GM12878 (cell line): Measurements from ENCODE around the gene NACAD. TPM values are rescaled to one million over a fixed set of nuclear protein-coding genes. Genes with fewer than 3 reads are reported as not detected.
A peak's percentile ranks its signal among the peaks of the same experiment; 100 is the strongest.

Source experiments
- ATAC-seq: fragments of 200-7000 bp; cut with Tn5 transposase; 3 replicates; pipeline ENCODE4 v1.9.1; 2020; ENCODE audit warnings: mild to moderate bottlenecking, moderate library complexity
- BruUV-seq: library from RNA; stranded (reverse); fragments of 400-500 nt; replicated peaks from 2 replicates; lab custom pipeline; 2021; lab: Mats Ljungman, UMichigan
- CTCF ChIA-PET: fragments of 300-600 bp; sonication (Branson Sonifier 250); formaldehyde crosslinking; extraction: SDS; loops from one replicate; lab custom pipeline; 2021; ENCODE audit warnings: inconsistent platforms; lab: Yijun Ruan, JAX
- POLR2A ChIA-PET: fragments of 350-600 bp; formaldehyde crosslinking; extraction: SDS; loops from one replicate; lab custom pipeline; 2021; ENCODE audit warnings: inconsistent platforms; lab: Charles Lee
- RAD21 ChIA-PET: fragments of 300-600 bp; sonication (Branson Sonifier 250); formaldehyde crosslinking; loops from one replicate; lab custom pipeline; 2023; ENCODE audit warnings: antibody characterized with exemption; ENCODE audit not compliant: unreplicated experiment; lab: Charles Lee
- SMC1A ChIA-PET: fragments of 300-600 bp; sonication (Branson Sonifier 250); formaldehyde crosslinking; loops from one replicate; lab custom pipeline; 2023; ENCODE audit not compliant: unreplicated experiment, uncharacterized antibody; lab: Charles Lee
- DNase-seq: peaks from one replicate; pipeline ENCODE4 v3.0.0-alpha.2; 2011; ENCODE audit warnings: low read depth, low spot score
- FAIRE-seq: peaks from 3 replicates; lab custom pipeline; 2011; peaks lifted over from hg19 to GRCh38; lab: Jason Lieb, UNC
- H2AFZ ChIP-seq: 2 replicates; pipeline ENCODE4 v1.6.0; 2011; ENCODE audit warnings: low read depth, low read length, control low read depth; ENCODE audit not compliant: control insufficient read depth
- H3K27ac ChIP-seq: 2 replicates; pipeline ENCODE4 v1.5.1; 2011; ENCODE audit warnings: control low read depth; ENCODE audit not compliant: control insufficient read depth, insufficient read depth
- H3K27me3 ChIP-seq, 2 experiments: replicated peaks in 1 of 2; 2 replicates each; pipeline versions ENCODE4 v1.6.0 to v1.6.1; 2011; ENCODE audit warnings: low read length in 1 of 2; ENCODE audit not compliant: control insufficient read depth in 2 of 2, insufficient read depth in 2 of 2
- H3K36me3 ChIP-seq, 2 experiments: 2 replicates each; pipeline ENCODE4 v1.5.1; 2011; ENCODE audit warnings: low read length in 1 of 2; ENCODE audit not compliant: control insufficient read depth in 2 of 2, insufficient read depth in 2 of 2
- H3K4me1 ChIP-seq: 2 replicates; pipeline ENCODE4 v1.6.1; 2011; ENCODE audit warnings: mild to moderate bottlenecking, low read length, moderate library complexity, mixed read lengths; ENCODE audit not compliant: control insufficient read depth, insufficient read depth
- H3K4me2 ChIP-seq: 2 replicates; pipeline ENCODE4 v1.6.0; 2011; ENCODE audit warnings: control low read depth; ENCODE audit not compliant: control insufficient read depth, insufficient read depth
- H3K4me3 ChIP-seq: fragments of 200-600 bp; sonication (generic); 2 replicates; pipeline ENCODE4 v1.5.1; 2016
- H3K79me2 ChIP-seq: 2 replicates; pipeline ENCODE4 v1.6.0; 2011; ENCODE audit warnings: low read length; ENCODE audit not compliant: control insufficient read depth, insufficient read depth
- H3K9ac ChIP-seq: 2 replicates; pipeline ENCODE4 v1.8.0; 2011; ENCODE audit warnings: low read length, control low read depth, mixed read lengths; ENCODE audit not compliant: control insufficient read depth, insufficient read depth
- H3K9me3 ChIP-seq: replicated peaks from 3 replicates; pipeline ENCODE4 v1.5.1; 2011; ENCODE audit warnings: mild to moderate bottlenecking, low read length; ENCODE audit not compliant: control insufficient read depth, insufficient read depth
- H4K20me1 ChIP-seq: 2 replicates; pipeline ENCODE4 v1.6.0; 2011; ENCODE audit not compliant: control insufficient read depth, insufficient read depth
- BCL11A ChIP-seq: IDR thresholded peaks from 2 replicates; pipeline ENCODE4 v1.6.1; 2011; ENCODE audit warnings: low read depth, low read length
- CBX3 ChIP-seq: fragments of 200-600 bp; sonication (generic); IDR thresholded peaks from 2 replicates; pipeline ENCODE4 v1.6.1; 2016; ENCODE audit warnings: low read depth, borderline replicate concordance
- EZH2 ChIP-seq: IDR thresholded peaks from 2 replicates; pipeline ENCODE4 v1.6.1; 2012; ENCODE audit warnings: low read depth, mild to moderate bottlenecking, control low read depth, inconsistent platforms, low read length, borderline replicate concordance; ENCODE audit not compliant: control insufficient read depth
- FOS ChIP-seq: IDR thresholded peaks from 3 replicates; pipeline ENCODE4 v1.6.1; 2011; ENCODE audit warnings: borderline replicate concordance; ENCODE audit not compliant: insufficient read length; ENCODE audit errors: extremely low read depth
- FOXM1 ChIP-seq: IDR thresholded peaks from 2 replicates; pipeline ENCODE4 v1.6.1; 2012; ENCODE audit warnings: low read depth, mild to moderate bottlenecking, inconsistent platforms, low read length, moderate library complexity
- GABPA ChIP-seq: IDR thresholded peaks from 2 replicates; pipeline ENCODE4 v1.6.1; 2014; ENCODE audit warnings: antibody characterized with exemption, low read depth, mild to moderate bottlenecking, inconsistent platforms
- POLR2AphosphoS2 ChIP-seq: IDR thresholded peaks from 2 replicates; pipeline ENCODE4 v1.6.1; 2011; ENCODE audit warnings: low read depth, mild to moderate bottlenecking, low read length, improper control_type of control experiment, moderate library complexity
- POU2F2 ChIP-seq: IDR thresholded peaks from 3 replicates; pipeline ENCODE4 v1.6.1; 2011; ENCODE audit warnings: low read depth, mild to moderate bottlenecking, low read length, borderline replicate concordance
- RAD21 ChIP-seq: IDR thresholded peaks from 2 replicates; pipeline ENCODE4 v1.6.1; 2011; ENCODE audit warnings: mild to moderate bottlenecking, low read depth, low read length, moderate library complexity; ENCODE audit not compliant: insufficient read depth
- RB1 ChIP-seq: fragments of 450-650 bp; formaldehyde crosslinking; IDR thresholded peaks from 2 replicates; pipeline ENCODE4 v1.6.1; 2017; ENCODE audit warnings: mild to moderate bottlenecking, borderline replicate concordance
- RBBP5 ChIP-seq: fragments of 200-600 bp; sonication (generic); conservative IDR thresholded peaks from 2 replicates; pipeline ENCODE4 v1.6.1; 2016
- SIX5 ChIP-seq: IDR thresholded peaks from 2 replicates; pipeline ENCODE4 v1.6.1; 2011; ENCODE audit warnings: mild to moderate bottlenecking, low read depth, low read length, moderate library complexity; ENCODE audit not compliant: severe bottlenecking
- TARDBP ChIP-seq: IDR thresholded peaks from 2 replicates; pipeline ENCODE4 v1.6.1; 2016; ENCODE audit warnings: borderline replicate concordance
- WGBS: methylation state at CpG from one replicate; pipeline ENCODE4 v1.1.6; 2016; ENCODE audit warnings: low lambda C conversion rate; ENCODE audit not compliant: insufficient replicate concordance, insufficient coverage; ENCODE audit errors: missing lambda C conversion rate; 5-methylcytosine and 5-hydroxymethylcytosine counted together
- in situ Hi-C: fragments of 300-500 bp; cut with MboI; formaldehyde crosslinking; loops from 9 replicates; pipeline ENCODE4 v1.14.3; 2018; ENCODE audit warnings: mixed read lengths
- intact Hi-C: fragments of 100-400 bp; cut with micrococcal nuclease; formaldehyde crosslinking; loops from one replicate; pipeline ENCODE4 v1.14.2; 2022; ENCODE audit not compliant: unreplicated experiment
- polyA plus RNA-seq, 11 experiments: library from polyadenylated mRNA; depleted of rRNA in 4 of 11; unstranded in 6 of 11; stranded (reverse) in 5 of 11; fragments of >200 nt; fragmentation: Nextera tagmentation in 4 of 11; fragmentation: Illumina TruSeq in 1 of 11; extraction: Ambion mirVana in 4 of 11; extraction: Trizol in 1 of 11; gene quantifications; 1 replicate in 1 of 11; 2 replicates in 10 of 11; pipeline versions ENCODE4 v1.2.1 to v1.2.3, GENCODE V29; 2011 to 2016; ENCODE audit warnings: inconsistent platforms in 2 of 11, missing spikeins in 2 of 11, low read depth in 1 of 11
- total RNA-seq, 4 experiments: library from RNA; depleted of rRNA in 3 of 4; stranded (reverse); fragments of >200 nt in 3 of 4; fragmentation: Illumina TruSeq in 1 of 4; extraction: Trizol in 1 of 4; gene quantifications; 2 replicates each; pipeline versions ENCODE4 v1.2.1 to v1.2.3, GENCODE V29; 2013 to 2021
- TF ChIP-seq, protein P1 (sequence below): IDR thresholded peaks from 2 replicates; pipeline ENCODE4 v1.6.1; 2012; ENCODE audit warnings: low read depth, low read length, improper control_type of control experiment
- TF ChIP-seq, protein P2 (sequence below): IDR thresholded peaks from 2 replicates; pipeline ENCODE4 v1.6.1; 2011; ENCODE audit warnings: low read depth, low read length, improper control_type of control experiment, borderline replicate concordance

Gene NACAD
- total and polyA plus RNA-seq, 10 of the 15 experiments (the other 5 are each of a cell fraction or from before 2014, with no cell fraction given) = not detected

DNA sequence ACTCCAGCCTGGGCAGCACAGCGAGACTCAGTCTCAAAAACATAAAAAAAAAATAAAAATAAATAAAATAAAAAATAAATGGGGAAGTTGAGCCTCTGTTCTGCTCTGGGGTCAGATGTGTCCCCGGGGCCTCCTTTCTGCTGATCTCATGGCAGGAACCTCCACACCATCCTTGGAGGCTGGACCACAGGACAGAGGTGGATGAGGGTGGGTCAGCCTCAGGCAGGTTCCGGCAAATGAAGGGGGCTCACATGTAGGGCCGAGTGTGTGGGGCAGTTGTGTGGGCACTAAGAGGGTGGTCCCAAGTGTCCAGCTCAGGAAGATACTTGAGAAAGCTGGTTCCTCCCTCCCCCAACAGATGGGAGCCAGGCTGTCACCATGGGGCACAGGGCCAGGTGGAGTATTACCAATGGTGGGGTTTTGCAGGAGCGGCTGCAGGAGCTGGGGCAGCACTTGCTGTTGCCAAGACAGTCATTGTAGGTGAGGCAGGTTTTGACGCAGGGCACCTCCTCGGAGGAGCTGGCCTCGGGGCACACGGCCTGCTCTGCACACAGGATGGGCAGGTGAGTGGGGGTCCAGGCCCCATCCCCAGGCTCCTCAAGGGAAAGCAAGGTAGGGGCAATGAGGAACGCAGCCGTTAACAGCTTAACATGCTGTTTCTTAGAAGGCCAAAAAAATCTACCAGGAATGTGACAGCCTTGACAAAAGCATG is 36.6 kb upstream of the NACAD start (continued):
- TF ChIP-seq, protein P1, sequence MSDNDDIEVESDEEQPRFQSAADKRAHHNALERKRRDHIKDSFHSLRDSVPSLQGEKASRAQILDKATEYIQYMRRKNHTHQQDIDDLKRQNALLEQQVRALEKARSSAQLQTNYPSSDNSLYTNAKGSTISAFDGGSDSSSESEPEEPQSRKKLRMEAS = no peak

DNA sequence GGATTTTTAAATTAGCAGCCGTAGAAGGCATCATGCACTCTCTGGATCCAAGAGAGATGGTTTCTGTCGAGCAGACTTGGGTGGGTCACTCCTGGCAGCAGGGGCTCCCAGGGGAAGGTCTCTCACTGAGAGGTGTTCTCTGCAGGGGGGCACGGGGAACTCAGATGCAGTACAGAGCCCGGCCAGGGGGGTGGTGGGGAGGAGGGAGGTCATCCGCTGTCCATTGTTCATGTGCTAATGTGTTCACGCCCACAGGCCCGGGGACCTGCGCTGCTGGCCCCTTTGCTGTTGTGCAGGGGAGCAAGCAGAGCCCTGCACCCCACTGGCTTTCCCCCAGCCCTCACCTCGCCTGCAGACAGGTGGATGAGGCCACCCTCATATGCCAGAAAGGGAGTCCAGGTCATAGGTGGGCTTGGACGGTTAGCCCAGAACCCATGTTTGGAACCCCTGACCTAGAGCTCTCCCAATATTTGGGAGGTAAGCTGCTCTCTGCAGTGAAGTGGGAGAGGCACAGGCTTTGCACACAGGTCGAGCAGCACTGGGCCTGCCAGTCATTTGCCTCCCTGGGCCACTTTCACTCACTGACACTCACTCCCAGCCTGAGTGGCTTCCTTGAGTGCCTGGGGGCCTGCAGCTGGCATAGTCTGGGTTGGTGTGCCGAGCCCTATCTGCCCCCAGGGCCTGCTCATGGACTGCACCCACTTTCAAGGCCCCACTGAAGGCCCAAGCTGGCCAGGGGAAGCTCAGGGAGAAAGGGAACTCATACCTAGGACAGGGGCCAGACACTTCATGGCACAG is 35.3 kb upstream of the NACAD start:
- SMC1A ChIA-PET = no interaction called here
- TF ChIP-seq SIX5 (no peak), FOS (no peak), TARDBP (no peak), POLR2AphosphoS2 (no peak), CBX3 (no peak), FOXM1 (no peak), POU2F2 (no peak), GABPA (no peak), RB1 (no peak), BCL11A (no peak), RAD21 (no peak), EZH2 (no peak), RBBP5 (no peak)
- TF ChIP-seq, protein P2, sequence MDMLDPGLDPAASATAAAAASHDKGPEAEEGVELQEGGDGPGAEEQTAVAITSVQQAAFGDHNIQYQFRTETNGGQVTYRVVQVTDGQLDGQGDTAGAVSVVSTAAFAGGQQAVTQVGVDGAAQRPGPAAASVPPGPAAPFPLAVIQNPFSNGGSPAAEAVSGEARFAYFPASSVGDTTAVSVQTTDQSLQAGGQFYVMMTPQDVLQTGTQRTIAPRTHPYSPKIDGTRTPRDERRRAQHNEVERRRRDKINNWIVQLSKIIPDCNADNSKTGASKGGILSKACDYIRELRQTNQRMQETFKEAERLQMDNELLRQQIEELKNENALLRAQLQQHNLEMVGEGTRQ = no peak
- H3K36me3 ChIP-seq = no peaks in the 10 kb centered on the region
- no peaks in the 10 kb centered on the region; a peak in 1 of 4 replicates for H3K27me3 ChIP-seq
- no peak overlapping the region for H3K9ac ChIP-seq
- CTCF ChIA-PET = interaction anchor here (0.6 to 2.3 kb wide), 3 partner anchors 9 to 267 kb away, joined by 3 to 9 read pairs (median 3); no protein-coding TSS in a partner anchor
- no peak overlapping the region for H3K4me2 ChIP-seq
- POLR2A ChIA-PET = no interaction called here
- no peak overlapping the region for H2AFZ ChIP-seq
- 54% methylated on average over 12 of the region's 12 CpGs for WGBS
- DNase-seq = no peak
- in situ Hi-C loops = no loop called here
- RAD21 ChIA-PET = interaction anchor here (1.3 kb wide), 1 partner anchor 12 kb away, joined by 4 read pairs; no protein-coding TSS in a partner anchor
- ATAC-seq = peak; percentile 23; the same call in 2 of the 3 replicates
- H4K20me1 ChIP-seq = no peaks in the 10 kb centered on the region
- peaks cover 5% of the 10 kb centered on the region for H3K4me1 ChIP-seq
- FAIRE-seq = no peak
- H3K4me3 ChIP-seq = no peak overlapping the region
- H3K79me2 ChIP-seq = no peaks in the 10 kb centered on the region
- no peak overlapping the region for H3K27ac ChIP-seq
- BruUV-seq = no TSS peak
- H3K9me3 ChIP-seq = no peaks in the 10 kb centered on the region
- intact Hi-C loops = no loop called here
